A549 (cell line): ENCODE measurements around the gene GTF3C5. TPM values are rescaled to one million over a fixed set of nuclear protein-coding genes. Genes with fewer than 3 reads are reported as not detected.

Experiments
- ATAC-seq, 2 experiments: fragments of 200-7000 bp in 1 of 2; fragments of >200 bp in 1 of 2; cut with Nextera tagmentation in 1 of 2; cut with Tn5 transposase in 1 of 2; 3 replicates each; pipeline versions ENCODE4 v1.8.0 to v1.9.1; 2018 to 2020; ENCODE audit warnings: mild to moderate bottlenecking in 1 of 2, moderate library complexity in 1 of 2
- CTCF ChIA-PET: fragments of 300-600 bp; sonication (Branson Sonifier 250); formaldehyde crosslinking; extraction: SDS; loops from one replicate; lab custom pipeline; 2021; ENCODE audit warnings: antibody characterized with exemption, inconsistent platforms; lab: Yijun Ruan, JAX
- POLR2A ChIA-PET: fragments of 350-600 bp; formaldehyde crosslinking; extraction: SDS; loops from one replicate; lab custom pipeline; 2021; ENCODE audit warnings: antibody characterized with exemption, inconsistent platforms; lab: Yijun Ruan, JAX
- DNase-seq, 2 experiments: peaks; one replicate each; pipeline versions ENCODE4 v3.0.0 to v3.0.0-alpha.2; 2011 to 2016; ENCODE audit warnings: low read depth in 1 of 2, low spot score in 1 of 2
- FAIRE-seq: peaks from 2 replicates; lab custom pipeline; 2011; peaks lifted over from hg19 to GRCh38; lab: Jason Lieb, UNC
- H3K27ac ChIP-seq, 2 experiments: fragments of >200 bp; sonication (Bioruptor Twin); formaldehyde crosslinking; 3 replicates each; pipeline ENCODE4 v1.5.1; 2016 to 2017
- H3K4me1 ChIP-seq: fragments of >200 bp; sonication (Bioruptor Twin); formaldehyde crosslinking; 3 replicates; pipeline ENCODE4 v1.6.1; 2016
- H3K4me2 ChIP-seq: fragments of >200 bp; sonication (Bioruptor Twin); formaldehyde crosslinking; 3 replicates; pipeline ENCODE4 v1.6.1; 2016
- H3K4me3 ChIP-seq: fragments of >200 bp; sonication (Bioruptor Twin); formaldehyde crosslinking; 3 replicates; pipeline ENCODE4 v1.5.1; 2016
- H3K9me3 ChIP-seq: fragments of >200 bp; sonication (Bioruptor Twin); formaldehyde crosslinking; 3 replicates; pipeline ENCODE4 v1.6.1; 2016
- ATOH8 ChIP-seq: fragments of 250-450 bp; sonication (Bioruptor Pico); IDR thresholded peaks from 2 replicates; pipeline ENCODE4 v1.5.0; 2020; ENCODE audit warnings: low read depth, mild to moderate bottlenecking, moderate library complexity
- CBX8 ChIP-seq: fragments of 200-600 bp; sonication (generic); IDR thresholded peaks from 2 replicates; pipeline ENCODE4 v1.6.1; 2016
- E2F6 ChIP-seq: IDR thresholded peaks from 2 replicates; pipeline ENCODE4 v1.6.1; 2012; ENCODE audit warnings: low read depth, borderline replicate concordance
- EHF ChIP-seq: fragments of 250-450 bp; sonication (Bioruptor Pico); IDR thresholded peaks from 2 replicates; pipeline ENCODE4 v1.5.0; 2020; ENCODE audit warnings: mild to moderate bottlenecking
- FOSB ChIP-seq: fragments of 250-450 bp; sonication (Bioruptor Pico); IDR thresholded peaks from 2 replicates; pipeline ENCODE4 v1.5.0; 2020; ENCODE audit warnings: mild to moderate bottlenecking, moderate library complexity
- FOXS1 ChIP-seq: fragments of 250-450 bp; sonication (Bioruptor Pico); IDR thresholded peaks from 2 replicates; pipeline ENCODE4 v1.5.0; 2020; ENCODE audit warnings: mild to moderate bottlenecking, moderate library complexity
- HDAC2 ChIP-seq: fragments of 200-600 bp; sonication (generic); IDR thresholded peaks from 2 replicates; pipeline ENCODE4 v1.6.1; 2016
- HMGXB4 ChIP-seq: fragments of 250-450 bp; sonication (Bioruptor Pico); IDR thresholded peaks from 2 replicates; pipeline ENCODE4 v1.5.0; 2021; ENCODE audit warnings: mild to moderate bottlenecking, moderate library complexity, borderline replicate concordance
- MAFK ChIP-seq: fragments of 450-650 bp; IDR thresholded peaks from 2 replicates; pipeline ENCODE4 v1.6.1; 2014; ENCODE audit not compliant: partially characterized antibody
- NFE2L2 ChIP-seq: fragments of 150-350 bp; conservative IDR thresholded peaks from 2 replicates; pipeline ENCODE4 v1.6.1; 2014; ENCODE audit warnings: low read length
- PHF8 ChIP-seq: fragments of 200-600 bp; sonication (generic); IDR thresholded peaks from 2 replicates; pipeline ENCODE4 v1.6.1; 2016; ENCODE audit warnings: low read depth, mild to moderate bottlenecking, antibody characterized with exemption, moderate library complexity, borderline replicate concordance
- POLR2A ChIP-seq: IDR thresholded peaks from 2 replicates; pipeline ENCODE4 v1.6.1; 2012; ENCODE audit warnings: mild to moderate bottlenecking, low read length
- RCOR1 ChIP-seq: fragments of 150-350 bp; IDR thresholded peaks from 2 replicates; pipeline ENCODE4 v1.6.1; 2014; ENCODE audit warnings: antibody characterized with exemption, low read length, low read depth
- ZC3H11A ChIP-seq: fragments of 450-650 bp; IDR thresholded peaks from 2 replicates; pipeline ENCODE4 v1.6.1; 2014; ENCODE audit warnings: antibody characterized with exemption, mild to moderate bottlenecking
- ZFP36 ChIP-seq: fragments of 450-650 bp; IDR thresholded peaks from 2 replicates; pipeline ENCODE4 v1.6.1; 2014; ENCODE audit warnings: borderline replicate concordance; ENCODE audit not compliant: partially characterized antibody
- ZSCAN20 ChIP-seq: fragments of 250-450 bp; sonication (Bioruptor Pico); IDR thresholded peaks from 2 replicates; pipeline ENCODE4 v1.8.0; 2022; ENCODE audit warnings: mild to moderate bottlenecking, moderate library complexity
- WGBS: methylation state at CpG from one replicate; pipeline ENCODE4 v1.1.6; 2017; ENCODE audit errors: missing lambda C conversion rate; 5-methylcytosine and 5-hydroxymethylcytosine counted together
- polyA plus RNA-seq, 4 experiments: library from polyadenylated mRNA; depleted of rRNA in 3 of 4; stranded (reverse); fragments of >200 nt; fragmentation: RNase III in 1 of 4; extraction: RNeasy Plus Mini Kit Qiagen cat#74134 plus additional on column Dnase treatment in 1 of 4; gene quantifications; 2 replicates in 3 of 4; 3 replicates in 1 of 4; pipeline ENCODE4 v1.2.3, GENCODE V29; 2011 to 2017
- TF ChIP-seq, protein P1 (sequence below): fragments of 200-600 bp; sonication (generic); IDR thresholded peaks from 2 replicates; pipeline ENCODE4 v1.6.1; 2016; ENCODE audit warnings: antibody characterized with exemption, mild to moderate bottlenecking, moderate library complexity
- TF ChIP-seq, protein P2 (sequence below): fragments of 450-650 bp; IDR thresholded peaks from 2 replicates; pipeline ENCODE4 v1.6.1; 2014; ENCODE audit warnings: antibody characterized with exemption
- TF ChIP-seq, protein P3 (sequence below): IDR thresholded peaks from 2 replicates; pipeline ENCODE4 v1.6.1; 2012

The GTF3C5 gene
- polyA plus RNA-seq, 2 of the 4 experiments (the other 2 are of a cell fraction), result 57.2 to 80.3 TPM

- Histone ChIP-seq H3K9me3 (peaks cover 16% of the 10 kb centered on the region; the same call in 2 of the 3 replicates), H3K27ac (no peak overlapping the region), H3K4me1 (peaks cover 5% of the 10 kb centered on the region; the same call in 1 of the 3 replicates), H3K4me3 (no peak overlapping the region)
- no peak for ATAC-seq
- WGBS, result 91% methylated on average over 13 of the region's 13 CpGs
- DNase-seq, result no peak
- POLR2A ChIA-PET, result no interaction called here
- FAIRE-seq, result no peak
- no peak for TF ChIP-seq MAFK
- TF ChIP-seq, protein P1, sequence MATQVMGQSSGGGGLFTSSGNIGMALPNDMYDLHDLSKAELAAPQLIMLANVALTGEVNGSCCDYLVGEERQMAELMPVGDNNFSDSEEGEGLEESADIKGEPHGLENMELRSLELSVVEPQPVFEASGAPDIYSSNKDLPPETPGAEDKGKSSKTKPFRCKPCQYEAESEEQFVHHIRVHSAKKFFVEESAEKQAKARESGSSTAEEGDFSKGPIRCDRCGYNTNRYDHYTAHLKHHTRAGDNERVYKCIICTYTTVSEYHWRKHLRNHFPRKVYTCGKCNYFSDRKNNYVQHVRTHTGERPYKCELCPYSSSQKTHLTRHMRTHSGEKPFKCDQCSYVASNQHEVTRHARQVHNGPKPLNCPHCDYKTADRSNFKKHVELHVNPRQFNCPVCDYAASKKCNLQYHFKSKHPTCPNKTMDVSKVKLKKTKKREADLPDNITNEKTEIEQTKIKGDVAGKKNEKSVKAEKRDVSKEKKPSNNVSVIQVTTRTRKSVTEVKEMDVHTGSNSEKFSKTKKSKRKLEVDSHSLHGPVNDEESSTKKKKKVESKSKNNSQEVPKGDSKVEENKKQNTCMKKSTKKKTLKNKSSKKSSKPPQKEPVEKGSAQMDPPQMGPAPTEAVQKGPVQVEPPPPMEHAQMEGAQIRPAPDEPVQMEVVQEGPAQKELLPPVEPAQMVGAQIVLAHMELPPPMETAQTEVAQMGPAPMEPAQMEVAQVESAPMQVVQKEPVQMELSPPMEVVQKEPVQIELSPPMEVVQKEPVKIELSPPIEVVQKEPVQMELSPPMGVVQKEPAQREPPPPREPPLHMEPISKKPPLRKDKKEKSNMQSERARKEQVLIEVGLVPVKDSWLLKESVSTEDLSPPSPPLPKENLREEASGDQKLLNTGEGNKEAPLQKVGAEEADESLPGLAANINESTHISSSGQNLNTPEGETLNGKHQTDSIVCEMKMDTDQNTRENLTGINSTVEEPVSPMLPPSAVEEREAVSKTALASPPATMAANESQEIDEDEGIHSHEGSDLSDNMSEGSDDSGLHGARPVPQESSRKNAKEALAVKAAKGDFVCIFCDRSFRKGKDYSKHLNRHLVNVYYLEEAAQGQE, result no peak
- TF ChIP-seq E2F6, result no peak
- no peak for TF ChIP-seq HMGXB4
- TF ChIP-seq ZFP36, result no peak
- no peak for TF ChIP-seq ZSCAN20 (CRISPR knock-in tag)
- TF ChIP-seq, protein P2, sequence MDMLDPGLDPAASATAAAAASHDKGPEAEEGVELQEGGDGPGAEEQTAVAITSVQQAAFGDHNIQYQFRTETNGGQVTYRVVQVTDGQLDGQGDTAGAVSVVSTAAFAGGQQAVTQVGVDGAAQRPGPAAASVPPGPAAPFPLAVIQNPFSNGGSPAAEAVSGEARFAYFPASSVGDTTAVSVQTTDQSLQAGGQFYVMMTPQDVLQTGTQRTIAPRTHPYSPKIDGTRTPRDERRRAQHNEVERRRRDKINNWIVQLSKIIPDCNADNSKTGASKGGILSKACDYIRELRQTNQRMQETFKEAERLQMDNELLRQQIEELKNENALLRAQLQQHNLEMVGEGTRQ, result no peak
- no peak for TF ChIP-seq FOXS1
- TF ChIP-seq, all 56 proteins: peak for 0
- no peak overlapping the region for H3K4me2 ChIP-seq
- CTCF ChIA-PET, result interaction anchor here (0.9 to 30.3 kb wide), 8 partner anchors 10 to 68 kb away, joined by 3 to 1284 read pairs (median 15); partner anchors contain the start of gene RALGDS
These were observed 69.9 kb downstream of the GTF3C5 start for GRCh38 chr9:133100506-133101355.

- H3K4me2 ChIP-seq, result no peak overlapping the region
- DNase-seq, result no peak
- H3K27ac ChIP-seq, result no peak overlapping the region
- peaks cover 5% of the 10 kb centered on the region; the same call in 1 of the 3 replicates for H3K4me1 ChIP-seq
- peaks cover 8% of the 10 kb centered on the region; the same call in 1 of the 3 replicates for H3K9me3 ChIP-seq
- ChIA-PET POLR2A (interaction anchor here (1.1 kb wide), 1 partner anchor 71 kb away, joined by 3 read pairs; the partner anchor contains the start of gene GTF3C5), CTCF (interaction anchor here (0.6 to 30.3 kb wide), 16 partner anchors 7 to 190 kb away, joined by 3 to 1284 read pairs (median 6); partner anchors contain the start of genes GTF3C5 and RALGDS)
- 95% methylated on average over 23 of the region's 32 CpGs for WGBS
- FAIRE-seq, result no peak
- ATAC-seq, result no peak
- H3K4me3 ChIP-seq, result no peak overlapping the region
- TF ChIP-seq POLR2A (no peak), HDAC2 (no peak), PHF8 (no peak), ZFP36 (no peak), ZC3H11A (no peak), NFE2L2 (no peak), EHF (CRISPR knock-in tag) (no peak), FOSB (CRISPR knock-in tag) (no peak), RCOR1 (no peak), CBX8 (no peak), ZSCAN20 (CRISPR knock-in tag) (no peak), ATOH8 (CRISPR knock-in tag) (no peak)
- TF ChIP-seq, protein P3, sequence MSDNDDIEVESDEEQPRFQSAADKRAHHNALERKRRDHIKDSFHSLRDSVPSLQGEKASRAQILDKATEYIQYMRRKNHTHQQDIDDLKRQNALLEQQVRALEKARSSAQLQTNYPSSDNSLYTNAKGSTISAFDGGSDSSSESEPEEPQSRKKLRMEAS, result no peak
- TF ChIP-seq, all 56 proteins: peak for 0
These were observed 70.8 kb downstream of the GTF3C5 start for GRCh38 chr9:133101356-133102189.
